ENCODE data around the gene GHR. TPM values are rescaled to one million over a fixed set of nuclear protein-coding genes. Genes with fewer than 3 reads are reported as not detected.

Gene GHR
- total RNA-seq, 1 donor from 2014 or later: 1.6 TPM

- DNase-seq (ENCODE audit: low spot score in 2 of 2): no peak
- no peak for FAIRE-seq
These were observed 337.2 kb downstream of the GHR start for GRCh38 chr5:42760426-42760825.

- no peak for FAIRE-seq
- DNase-seq (ENCODE audit: low spot score in 2 of 2): no peak
These were observed 338.6 kb downstream of the GHR start for GRCh38 chr5:42761791-42762190.

DNA sequence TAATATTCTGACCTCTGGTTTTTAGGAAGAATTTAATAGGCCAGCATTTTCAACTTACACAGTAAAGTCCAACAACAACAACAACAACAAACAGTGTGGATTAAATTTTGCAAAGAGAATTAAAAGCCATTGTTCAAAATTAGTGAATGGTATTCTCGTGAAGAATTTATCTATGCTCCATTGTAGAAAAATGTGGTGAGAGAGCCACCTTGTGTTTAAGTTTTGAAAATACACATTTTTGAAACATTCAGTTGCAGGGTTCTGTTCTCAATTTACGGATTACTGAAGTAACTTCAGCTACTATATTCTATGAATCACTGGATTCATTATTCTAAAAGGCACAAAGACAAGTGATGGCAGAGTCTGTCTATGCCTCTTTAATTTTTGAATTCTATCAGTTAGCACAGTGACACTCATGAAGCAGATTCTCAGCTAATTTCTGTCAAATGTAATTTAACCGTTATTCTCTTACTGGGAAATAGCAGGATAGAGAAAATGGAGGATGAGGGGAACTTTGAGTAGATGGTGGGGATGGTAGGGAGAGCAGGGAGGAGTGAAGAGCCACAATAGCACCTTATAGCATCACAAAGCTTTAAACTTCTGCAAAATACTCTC, 344.4 kb downstream of the GHR start:
- DNase-seq (ENCODE audit: low spot score in 2 of 2) (peak; percentile 2 to 15), FAIRE-seq (peak; percentile 95)

GRCh38 chr5:42768106-42768504, 344.9 kb downstream of the GHR start:
- DNase-seq (ENCODE audit: low spot score in 2 of 2) (no peak), FAIRE-seq (no peak)

DNA sequence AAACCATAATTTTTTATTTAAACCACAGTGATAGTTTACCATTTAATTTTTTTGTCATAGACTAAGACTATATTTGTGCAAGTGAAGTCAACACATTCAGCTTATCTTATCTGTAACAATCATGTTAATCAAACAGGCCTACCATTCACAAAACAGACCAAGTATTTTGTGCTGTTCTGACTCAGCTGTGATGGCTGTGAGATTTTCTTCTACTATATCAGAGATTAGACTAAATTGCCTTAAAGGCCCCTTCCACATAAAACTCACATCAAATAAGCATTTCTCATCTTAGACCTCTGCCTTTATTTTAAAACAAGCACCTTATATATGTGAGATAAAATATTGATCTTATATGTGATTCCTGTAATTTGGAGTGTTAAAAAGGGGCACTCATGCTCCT, 346.8 kb downstream of the GHR start:
- no peak for DNase-seq (ENCODE audit: low spot score in 2 of 2)
- FAIRE-seq: no peak
